ENCODE data around the gene CACNA1C.

DNA sequence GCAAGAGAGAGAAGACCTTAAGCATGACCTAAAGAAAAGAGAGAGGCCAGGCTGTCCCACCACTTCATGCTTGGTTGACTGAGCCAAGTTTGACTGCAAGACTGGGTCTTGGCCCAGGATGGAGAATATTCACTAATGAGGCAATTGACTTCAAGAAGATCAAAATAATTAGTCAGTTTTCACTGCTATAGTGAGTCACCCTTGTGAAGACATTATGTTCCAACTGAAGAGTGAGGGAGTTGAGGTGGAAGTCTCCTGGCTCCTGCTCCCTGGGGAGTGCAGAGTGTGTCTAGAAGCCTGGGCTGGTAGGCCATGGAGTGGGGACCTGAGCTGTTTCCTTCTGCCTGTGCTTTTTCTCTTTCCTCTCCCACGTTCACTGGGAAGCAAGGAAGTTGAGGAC is 117.6 kb downstream of the CACNA1C start:
- peak; percentile 47 for TF ChIP-seq EP300 (IDR thresholded peaks at IDR 0.05)
- TF ChIP-seq, protein P1, sequence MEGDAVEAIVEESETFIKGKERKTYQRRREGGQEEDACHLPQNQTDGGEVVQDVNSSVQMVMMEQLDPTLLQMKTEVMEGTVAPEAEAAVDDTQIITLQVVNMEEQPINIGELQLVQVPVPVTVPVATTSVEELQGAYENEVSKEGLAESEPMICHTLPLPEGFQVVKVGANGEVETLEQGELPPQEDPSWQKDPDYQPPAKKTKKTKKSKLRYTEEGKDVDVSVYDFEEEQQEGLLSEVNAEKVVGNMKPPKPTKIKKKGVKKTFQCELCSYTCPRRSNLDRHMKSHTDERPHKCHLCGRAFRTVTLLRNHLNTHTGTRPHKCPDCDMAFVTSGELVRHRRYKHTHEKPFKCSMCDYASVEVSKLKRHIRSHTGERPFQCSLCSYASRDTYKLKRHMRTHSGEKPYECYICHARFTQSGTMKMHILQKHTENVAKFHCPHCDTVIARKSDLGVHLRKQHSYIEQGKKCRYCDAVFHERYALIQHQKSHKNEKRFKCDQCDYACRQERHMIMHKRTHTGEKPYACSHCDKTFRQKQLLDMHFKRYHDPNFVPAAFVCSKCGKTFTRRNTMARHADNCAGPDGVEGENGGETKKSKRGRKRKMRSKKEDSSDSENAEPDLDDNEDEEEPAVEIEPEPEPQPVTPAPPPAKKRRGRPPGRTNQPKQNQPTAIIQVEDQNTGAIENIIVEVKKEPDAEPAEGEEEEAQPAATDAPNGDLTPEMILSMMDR (IDR thresholded peaks at IDR 0.05) = no peak
- no peak for TF ChIP-seq POLR2A (IDR thresholded peaks at IDR 0.05; ENCODE audit: low read depth)
- peak; percentile 55 to 82 for TF ChIP-seq POLR2AphosphoS5 (IDR thresholded peaks at IDR 0.05)
